ENCODE measurements around the gene MYMK. TPM values are rescaled to one million over a fixed set of nuclear protein-coding genes. Genes with fewer than 3 reads are reported as not detected.

The MYMK gene
- total RNA-seq, 4 donors from 2014 or later = not detected

- H3K4me1 ChIP-seq = peaks cover 22 to 59% (median 28%) of the 10 kb centered on the region in 3 donors
- intact Hi-C loops (cut with DNase I) = no loop called here
- no peak for TF ChIP-seq CTCF (IDR thresholded peaks at IDR 0.05)
- TF ChIP-seq POLR2A (IDR thresholded peaks at IDR 0.05) = no peak
- no peaks in the 10 kb centered on the region for H3K36me3 ChIP-seq
- peak overlapping the region in 1 of 4 donors; percentile 12 for H3K4me3 ChIP-seq
- H3K27ac ChIP-seq = peak overlapping the region in 2 of 4 donors; percentile 54 to 63
- peaks cover 0 to 29% (median 0%) of the 10 kb centered on the region in 4 donors for H3K27me3 ChIP-seq
- no peaks in the 10 kb centered on the region for H3K9me3 ChIP-seq
- WGBS, 2 donors = 33% methylated on average over 1 of the region's 54 CpGs; no CpG with 5 or more reads in 1 of the 2 donors
- no peak for DNase-seq
Observed at GRCh38 chr9:133562611-133563290, 38.0 kb upstream of the MYMK start.

- Histone ChIP-seq H3K36me3 (no peaks in the 10 kb centered on the region), H3K9me3 (no peaks in the 10 kb centered on the region), H3K27me3 (peaks cover 0 to 34% (median 0%) of the 10 kb centered on the region in 4 donors), H3K27ac (peak overlapping the region in 1 of 4 donors; percentile 19), H3K4me3 (no peak overlapping the region), H3K4me1 (peaks cover 23 to 66% (median 28%) of the 10 kb centered on the region in 3 donors)
- 73% methylated on average over 3 of the region's 32 CpGs; no CpG with 5 or more reads in 1 of the 2 donors for WGBS, 2 donors
- TF ChIP-seq CTCF (IDR thresholded peaks at IDR 0.05) (no peak), POLR2A (IDR thresholded peaks at IDR 0.05) (no peak)
- DNase-seq = no peak
- intact Hi-C loops (cut with DNase I) = no loop called here
Observed at GRCh38 chr9:133561976-133562554, 37.3 kb upstream of the MYMK start.

- Histone ChIP-seq H3K4me3 (no peak overlapping the region), H3K27ac (peak overlapping the region in 2 of 4 donors; percentile 16 to 35), H3K4me1 (peaks cover 23 to 64% (median 28%) of the 10 kb centered on the region in 3 donors), H3K27me3 (peaks cover 0 to 33% (median 0%) of the 10 kb centered on the region in 4 donors), H3K36me3 (no peaks in the 10 kb centered on the region), H3K9me3 (no peaks in the 10 kb centered on the region)
- TF ChIP-seq POLR2A (IDR thresholded peaks at IDR 0.05) = no peak
- TF ChIP-seq CTCF (IDR thresholded peaks at IDR 0.05) = no peak
- 89 to 93% methylated on average over 10 to 12 of the region's 22 CpGs for WGBS, 2 donors
- intact Hi-C loops (cut with DNase I) = no loop called here
- DNase-seq = no peak
Observed at GRCh38 chr9:133560944-133561343, 36.2 kb upstream of the MYMK start.

- TF ChIP-seq CTCF (IDR thresholded peaks at IDR 0.05) (no peak), POLR2A (IDR thresholded peaks at IDR 0.05) (no peak)
- no peak overlapping the region for H3K4me3 ChIP-seq
- no peak for DNase-seq
- intact Hi-C loops (cut with DNase I) = no loop called here
- peaks cover 23 to 58% (median 26%) of the 10 kb centered on the region in 3 donors for H3K4me1 ChIP-seq
- peak overlapping the region in 3 of 4 donors; percentile 16 to 35 (median 22) for H3K27ac ChIP-seq
- WGBS, 2 donors = 0 to 37% methylated on average over 1 to 6 of the region's 15 CpGs
- no peaks in the 10 kb centered on the region for H3K9me3 ChIP-seq
- peaks cover 0 to 27% (median 0%) of the 10 kb centered on the region in 4 donors for H3K27me3 ChIP-seq
- H3K36me3 ChIP-seq = no peaks in the 10 kb centered on the region
Observed at GRCh38 chr9:133560311-133560710, 35.6 kb upstream of the MYMK start.

All from esophagus squamous epithelium (tissue), 5 donors.